Uterus (tissue), 2 donors: ENCODE measurements around the gene ALDH4A1.

Source experiments
- POLR2A ChIP-seq, 2 donors: fragments of 450-650 bp; IDR thresholded peaks; one replicate each; pipeline ENCODE4 v1.6.1; 2016; ENCODE audit warnings: antibody characterized with exemption in 2 of 2, mild to moderate bottlenecking in 1 of 2, moderate library complexity in 1 of 2
- TF ChIP-seq, protein P1 (sequence below), 4 experiments: fragments of 200-600 bp in 2 of 4; fragments of 450-650 bp in 2 of 4; sonication (generic) in 2 of 4; IDR thresholded peaks; one replicate each; pipeline ENCODE4 v1.5.1; 2016 to 2019; ENCODE audit warnings: antibody characterized with exemption in 4 of 4, mild to moderate bottlenecking in 2 of 4, moderate library complexity in 1 of 4

DNA sequence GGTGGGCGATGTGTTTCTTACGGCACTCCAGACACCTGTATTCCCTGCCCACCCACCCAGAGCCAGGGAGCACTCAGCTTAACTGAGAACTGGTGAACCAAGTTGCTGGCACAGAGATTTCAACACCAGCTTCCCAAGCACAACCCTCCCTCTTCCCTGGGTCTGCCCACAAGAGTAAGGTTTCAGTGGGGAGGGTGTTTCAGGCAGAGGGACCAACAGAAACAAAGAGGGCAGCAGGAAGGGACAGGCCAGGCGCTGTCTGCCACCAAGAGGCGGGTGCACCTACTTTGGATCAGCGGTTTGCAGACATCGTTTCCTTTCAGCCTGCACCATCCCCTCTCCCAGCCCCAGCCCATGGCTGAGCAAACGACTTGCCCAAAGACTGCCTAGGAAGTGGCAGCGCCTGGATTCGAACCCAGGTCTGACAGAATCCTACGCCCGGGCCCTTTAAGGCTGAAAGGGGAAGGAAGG lies 21.9 kb upstream of the ALDH4A1 start:
- no peak for TF ChIP-seq POLR2A (IDR thresholded peaks at IDR 0.05)
- TF ChIP-seq, protein P1, sequence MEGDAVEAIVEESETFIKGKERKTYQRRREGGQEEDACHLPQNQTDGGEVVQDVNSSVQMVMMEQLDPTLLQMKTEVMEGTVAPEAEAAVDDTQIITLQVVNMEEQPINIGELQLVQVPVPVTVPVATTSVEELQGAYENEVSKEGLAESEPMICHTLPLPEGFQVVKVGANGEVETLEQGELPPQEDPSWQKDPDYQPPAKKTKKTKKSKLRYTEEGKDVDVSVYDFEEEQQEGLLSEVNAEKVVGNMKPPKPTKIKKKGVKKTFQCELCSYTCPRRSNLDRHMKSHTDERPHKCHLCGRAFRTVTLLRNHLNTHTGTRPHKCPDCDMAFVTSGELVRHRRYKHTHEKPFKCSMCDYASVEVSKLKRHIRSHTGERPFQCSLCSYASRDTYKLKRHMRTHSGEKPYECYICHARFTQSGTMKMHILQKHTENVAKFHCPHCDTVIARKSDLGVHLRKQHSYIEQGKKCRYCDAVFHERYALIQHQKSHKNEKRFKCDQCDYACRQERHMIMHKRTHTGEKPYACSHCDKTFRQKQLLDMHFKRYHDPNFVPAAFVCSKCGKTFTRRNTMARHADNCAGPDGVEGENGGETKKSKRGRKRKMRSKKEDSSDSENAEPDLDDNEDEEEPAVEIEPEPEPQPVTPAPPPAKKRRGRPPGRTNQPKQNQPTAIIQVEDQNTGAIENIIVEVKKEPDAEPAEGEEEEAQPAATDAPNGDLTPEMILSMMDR (IDR thresholded peaks at IDR 0.05): no peak
